Fibroblast of pulmonary artery (primary cell): ENCODE measurements around the gene CALB2.

ENCODE experiments used
- DNase-seq: peaks from one replicate; pipeline ENCODE4 v3.0.0-alpha.2; 2010; ENCODE audit warnings: low read depth
- H3K4me3 ChIP-seq: replicated peaks from 2 replicates; pipeline ENCODE4 v1.5.1; 2011; ENCODE audit warnings: low read depth, mild to moderate bottlenecking, control low read depth, low read length, moderate library complexity
- TF ChIP-seq, protein P1 (sequence below): IDR thresholded peaks from 2 replicates; pipeline ENCODE4 v1.5.1; 2011; ENCODE audit warnings: mild to moderate bottlenecking, control low read depth, low read length, inconsistent platforms; ENCODE audit errors: missing control alignments

Gene CALB2

DNA sequence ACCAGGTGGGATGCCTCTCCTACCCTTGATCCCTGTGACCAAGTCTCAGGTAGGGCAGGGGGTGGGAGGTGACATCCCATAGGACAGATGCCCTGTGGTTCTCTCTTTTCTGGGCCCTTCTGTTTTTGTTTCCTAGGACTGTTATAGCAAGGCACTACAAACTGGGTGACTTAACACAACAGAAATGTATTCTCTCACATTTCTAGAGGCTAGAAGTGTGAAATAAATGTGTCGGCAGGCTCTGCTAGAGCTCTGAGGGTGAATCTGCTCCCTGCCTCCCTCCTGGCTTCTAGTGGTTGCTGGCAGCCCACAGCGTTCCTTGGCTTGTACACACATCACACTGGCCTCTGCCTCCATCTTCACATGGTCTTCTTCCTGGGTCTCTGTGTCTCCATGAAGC, 12.7 kb downstream of the CALB2 start:
- TF ChIP-seq, protein P1, sequence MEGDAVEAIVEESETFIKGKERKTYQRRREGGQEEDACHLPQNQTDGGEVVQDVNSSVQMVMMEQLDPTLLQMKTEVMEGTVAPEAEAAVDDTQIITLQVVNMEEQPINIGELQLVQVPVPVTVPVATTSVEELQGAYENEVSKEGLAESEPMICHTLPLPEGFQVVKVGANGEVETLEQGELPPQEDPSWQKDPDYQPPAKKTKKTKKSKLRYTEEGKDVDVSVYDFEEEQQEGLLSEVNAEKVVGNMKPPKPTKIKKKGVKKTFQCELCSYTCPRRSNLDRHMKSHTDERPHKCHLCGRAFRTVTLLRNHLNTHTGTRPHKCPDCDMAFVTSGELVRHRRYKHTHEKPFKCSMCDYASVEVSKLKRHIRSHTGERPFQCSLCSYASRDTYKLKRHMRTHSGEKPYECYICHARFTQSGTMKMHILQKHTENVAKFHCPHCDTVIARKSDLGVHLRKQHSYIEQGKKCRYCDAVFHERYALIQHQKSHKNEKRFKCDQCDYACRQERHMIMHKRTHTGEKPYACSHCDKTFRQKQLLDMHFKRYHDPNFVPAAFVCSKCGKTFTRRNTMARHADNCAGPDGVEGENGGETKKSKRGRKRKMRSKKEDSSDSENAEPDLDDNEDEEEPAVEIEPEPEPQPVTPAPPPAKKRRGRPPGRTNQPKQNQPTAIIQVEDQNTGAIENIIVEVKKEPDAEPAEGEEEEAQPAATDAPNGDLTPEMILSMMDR: no peak
- no peak for DNase-seq
- no peak overlapping the region for H3K4me3 ChIP-seq

DNA sequence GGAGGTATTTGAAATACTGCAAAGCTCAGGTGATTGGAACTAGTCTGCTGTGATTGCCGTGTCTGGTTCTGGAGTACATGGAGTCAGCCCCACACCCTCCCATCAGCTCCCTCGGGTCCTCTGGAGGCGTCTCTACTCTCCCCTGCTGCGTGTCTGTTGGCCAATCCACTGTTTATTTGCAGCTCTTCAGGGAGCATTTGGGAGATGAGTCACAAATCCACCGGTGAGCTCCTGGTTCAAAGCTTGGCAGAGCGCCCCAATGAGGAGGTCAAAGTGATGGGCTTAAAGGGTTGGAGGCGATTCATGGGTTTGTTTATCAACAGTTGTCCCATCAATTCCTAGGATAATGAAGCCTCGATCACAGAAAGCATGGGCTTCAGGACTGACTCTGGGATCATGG, 14.6 kb downstream of the CALB2 start:
- no peak overlapping the region for H3K4me3 ChIP-seq
- peak; percentile 22 for DNase-seq
- TF ChIP-seq, protein P1: no peak

DNA sequence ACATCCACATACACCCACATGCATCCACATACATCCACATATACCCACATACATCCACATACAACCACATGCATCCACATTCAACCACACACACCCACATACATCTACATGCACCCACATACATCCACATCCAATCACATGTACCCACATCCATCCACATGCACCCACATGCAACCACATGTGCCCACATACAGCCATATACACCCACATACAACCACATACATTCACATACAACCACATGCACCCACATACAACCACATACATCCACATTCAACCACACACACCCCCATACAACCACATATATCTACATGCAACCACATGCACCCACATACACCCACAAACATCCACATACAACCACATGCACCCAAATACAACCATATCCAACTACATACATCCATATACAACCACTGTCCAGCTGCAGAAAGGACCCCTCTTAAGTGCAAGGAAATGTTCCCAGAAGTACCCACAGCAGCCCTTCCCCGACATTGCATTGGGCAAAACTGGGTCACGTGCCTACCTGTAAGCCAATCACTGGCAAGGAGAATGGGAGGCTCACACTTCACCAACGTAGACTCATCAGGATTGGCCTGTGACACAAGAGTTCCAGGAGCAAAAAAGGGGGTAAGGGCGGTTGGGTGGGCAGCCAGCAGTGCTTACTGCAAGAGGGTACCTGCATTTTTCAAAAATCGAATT, 18.1 kb downstream of the CALB2 start:
- H3K4me3 ChIP-seq: no peak overlapping the region
- DNase-seq: no peak
- TF ChIP-seq, protein P1: no peak

DNA sequence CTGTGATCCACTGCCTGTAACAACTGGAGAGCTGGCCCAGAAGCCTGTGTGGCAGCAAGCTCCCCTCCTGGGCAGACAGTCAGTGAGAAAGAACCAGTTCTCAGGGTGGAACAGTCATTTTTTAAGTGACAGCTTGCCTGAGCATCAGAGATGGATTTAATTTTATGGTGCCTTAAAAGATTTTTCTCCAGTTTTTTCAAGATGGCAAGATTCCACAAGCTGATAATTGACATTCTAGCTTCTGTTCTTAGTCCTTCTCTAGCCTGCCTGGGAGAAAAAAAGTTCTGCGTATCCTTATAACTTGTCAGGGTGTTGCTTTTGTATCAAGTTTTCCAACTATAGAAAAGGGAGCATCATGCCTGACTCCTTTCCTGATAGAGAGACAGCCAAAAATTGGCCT, 21.2 kb downstream of the CALB2 start:
- no peak overlapping the region for H3K4me3 ChIP-seq
- TF ChIP-seq, protein P1: no peak
- DNase-seq: no peak

DNA sequence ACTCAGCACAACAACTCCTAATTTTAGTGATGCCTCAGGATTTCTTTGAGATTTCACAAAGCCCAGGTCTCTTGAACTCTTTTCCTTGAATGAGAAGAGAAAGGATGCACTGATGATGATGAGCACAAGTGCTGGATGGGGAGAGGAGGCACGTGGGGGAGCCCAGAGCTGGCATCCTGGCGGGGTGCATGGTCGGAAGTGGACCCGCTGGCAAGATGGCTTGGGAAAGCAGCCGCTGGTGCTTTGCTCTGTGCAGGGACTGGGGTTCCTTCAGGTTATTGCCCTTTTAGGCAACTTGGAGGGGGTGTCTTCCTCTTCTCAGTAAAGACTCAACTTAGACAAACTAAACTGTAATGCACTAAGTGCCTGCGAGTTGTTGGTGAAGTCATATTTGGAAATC, 22.3 kb downstream of the CALB2 start:
- no peak overlapping the region for H3K4me3 ChIP-seq
- no peak for DNase-seq
- TF ChIP-seq, protein P1: no peak

DNA sequence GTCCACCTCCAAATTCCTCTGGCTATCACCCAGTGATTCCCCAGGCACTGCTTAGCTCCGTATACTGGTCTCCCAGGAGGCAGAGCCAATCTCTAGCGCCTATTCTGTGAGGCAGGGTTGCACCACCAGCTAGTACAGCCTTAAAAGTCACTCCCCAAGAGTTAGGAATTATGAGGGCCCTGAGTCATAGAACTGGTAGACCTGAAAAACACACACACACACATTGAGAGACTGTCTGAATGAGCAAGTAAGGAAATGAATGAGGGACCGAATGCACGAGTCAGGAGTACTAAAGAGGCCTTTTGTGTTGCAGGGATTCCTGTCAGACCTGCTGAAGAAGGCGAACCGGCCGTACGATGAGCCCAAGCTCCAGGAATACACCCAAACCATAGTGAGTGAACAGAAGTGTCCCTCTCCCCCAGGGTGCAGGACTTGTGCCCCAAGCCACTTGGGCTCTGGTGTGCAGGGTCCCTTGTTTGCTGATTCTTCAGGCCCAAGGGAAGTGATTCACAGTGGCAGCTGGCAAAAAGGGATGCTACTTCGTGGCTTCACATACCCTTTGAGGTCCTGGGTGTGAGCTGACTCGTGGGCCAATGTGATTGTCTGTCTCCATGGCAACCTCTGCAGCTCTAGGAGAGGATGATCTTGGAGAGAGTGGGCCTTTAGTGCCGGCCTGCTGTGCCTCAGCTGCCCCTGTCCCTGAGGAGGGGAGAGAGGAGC, 24.7 kb downstream of the CALB2 start:
- no peak overlapping the region for H3K4me3 ChIP-seq
- DNase-seq: peak; percentile 2
- TF ChIP-seq, protein P1: no peak
